ENCODE results near the gene PCA3. TPM values are rescaled to one million over a fixed set of nuclear protein-coding genes. Genes with fewer than 3 reads are reported as not detected.

PCA3 gene
- total and polyA plus RNA-seq, 2 of the 8 experiments (the other 6 are each of a cell fraction or from before 2014, with no cell fraction given), result not detected

GRCh38 chr9:76744336-76744735, 19.9 kb upstream of the PCA3 start:
- no peaks in the 10 kb centered on the region for H3K9me3 ChIP-seq (ENCODE audit: insufficient read depth in 2 of 2, low read depth in 1 of 2, low read length in 1 of 2)

More at GRCh38 chr9:76744336-76744735, 19.9 kb upstream of the PCA3 start:
- Histone ChIP-seq H3K36me3 (ENCODE audit: control insufficient read depth in 2 of 4, insufficient read depth in 4 of 4, low read length in 3 of 4) (no peaks in the 10 kb centered on the region), H3K4ac (replicated peaks; ENCODE audit: insufficient read length, low read depth, low read length) (no peak overlapping the region), H3K4me2 (ENCODE audit: insufficient read depth in 1 of 2, low read depth in 2 of 2, low read length in 2 of 2) (no peak overlapping the region), H2BK15ac (ENCODE audit: low read length) (no peak overlapping the region), H3K14ac (ENCODE audit: insufficient read length) (no peak overlapping the region), H2BK5ac (ENCODE audit: low read depth, low read length) (no peak overlapping the region), H4K8ac (ENCODE audit: extremely low read depth, insufficient read depth, low read length) (no peak overlapping the region), H3K4me1 (replicated peaks in 1 of 4; ENCODE audit: control insufficient read depth in 3 of 4, insufficient read depth in 4 of 4, low read length in 3 of 4) (peaks cover 0 to 5% (median 0%) of the 10 kb centered on the region in 4 experiments; a peak in 1 of 7 replicates), H2BK20ac (ENCODE audit: low read length) (no peak overlapping the region), H2BK12ac (ENCODE audit: low read depth, low read length) (no peak overlapping the region), H4K91ac (replicated peaks; ENCODE audit: insufficient read length, low read length) (no peak overlapping the region), H3K27me3 (replicated peaks in 1 of 4; ENCODE audit: control insufficient read depth in 3 of 4, extremely low read depth in 1 of 4, insufficient read depth in 3 of 4, low read length in 3 of 4) (no peaks in the 10 kb centered on the region), H4K5ac (ENCODE audit: insufficient read length, low read depth, low read length) (no peak overlapping the region), H3K18ac (ENCODE audit: extremely low read depth, low read length) (no peak overlapping the region), H3K4me3 (ENCODE audit: extremely low read depth in 1 of 4, insufficient read depth in 2 of 4, low read depth in 3 of 4, low read length in 4 of 4) (no peak overlapping the region), H3K79me2 (ENCODE audit: control insufficient read depth in 1 of 2, insufficient read depth in 2 of 2, low read length in 2 of 2) (no peaks in the 10 kb centered on the region), H3K23me2 (ENCODE audit: low read depth, low read length) (no peaks in the 10 kb centered on the region), H2BK120ac (replicated peaks; ENCODE audit: low read depth, low read length) (no peak overlapping the region), H3K79me1 (ENCODE audit: low read depth, low read length) (no peaks in the 10 kb centered on the region), H3K23ac (ENCODE audit: insufficient read length) (no peak overlapping the region), H4K20me1 (replicated peaks in 1 of 2; ENCODE audit: control insufficient read depth in 1 of 2, insufficient read depth in 2 of 2, low read length in 2 of 2) (no peaks in the 10 kb centered on the region), H2AFZ (ENCODE audit: low read length) (no peak overlapping the region), H3K56ac (replicated peaks; ENCODE audit: insufficient read length, low read depth, low read length) (no peak overlapping the region), H3K27ac (ENCODE audit: low read depth, low read length) (no peak overlapping the region), H3K9ac (replicated peaks in 1 of 4; ENCODE audit: extremely low read depth in 1 of 4, low read depth in 3 of 4, low read length in 3 of 4) (no peak overlapping the region), H2AK5ac (ENCODE audit: low read depth, low read length) (no peak overlapping the region)
- 89% methylated on average over 3 of the region's 3 CpGs; no CpG with 5 or more reads in 1 of the 2 experiments for WGBS, 2 experiments (ENCODE audit: extremely low coverage in 1 of 2, insufficient coverage in 1 of 2, insufficient read length in 1 of 2, insufficient replicate concordance in 2 of 2, low coverage in 1 of 2, low lambda C conversion rate in 2 of 2, missing lambda C conversion rate in 1 of 2)
- CTCF ChIA-PET (ENCODE audit: partially characterized antibody), result no interaction called here
- TF ChIP-seq MAX (IDR thresholded peaks at IDR 0.05), result no peak
- TF ChIP-seq SP1 (IDR thresholded peaks at IDR 0.05; ENCODE audit: low read depth, low read length), result no peak
- TF ChIP-seq POLR2A (IDR thresholded peaks at IDR 0.05; ENCODE audit: control extremely low read depth in 1 of 2, low read depth in 2 of 2, low read length in 2 of 2), result no peak
- no peak for TF ChIP-seq YY1 (IDR thresholded peaks at IDR 0.05; ENCODE audit: low read depth, low read length)
- no peak for TF ChIP-seq CEBPB (IDR thresholded peaks at IDR 0.05; ENCODE audit: low read depth, low read length)
- TF ChIP-seq PHF8 (conservative IDR thresholded peaks at IDR 0.05; ENCODE audit: low read depth, low read length), result no peak
- no peak for DNase-seq (ENCODE audit: low read depth in 1 of 2, low spot score in 2 of 2)
- POLR2A ChIA-PET (ENCODE audit: partially characterized antibody), result no interaction called here
- FAIRE-seq, result no peak

Data from H1 (cell line).